ENCODE results near the gene MISFA.
"Not testable (repeated sequence)": the region's sequence is repeated elsewhere in the genome, so short reads cannot be mapped to it uniquely, and the experiment has no call there.

The MISFA gene

DNA sequence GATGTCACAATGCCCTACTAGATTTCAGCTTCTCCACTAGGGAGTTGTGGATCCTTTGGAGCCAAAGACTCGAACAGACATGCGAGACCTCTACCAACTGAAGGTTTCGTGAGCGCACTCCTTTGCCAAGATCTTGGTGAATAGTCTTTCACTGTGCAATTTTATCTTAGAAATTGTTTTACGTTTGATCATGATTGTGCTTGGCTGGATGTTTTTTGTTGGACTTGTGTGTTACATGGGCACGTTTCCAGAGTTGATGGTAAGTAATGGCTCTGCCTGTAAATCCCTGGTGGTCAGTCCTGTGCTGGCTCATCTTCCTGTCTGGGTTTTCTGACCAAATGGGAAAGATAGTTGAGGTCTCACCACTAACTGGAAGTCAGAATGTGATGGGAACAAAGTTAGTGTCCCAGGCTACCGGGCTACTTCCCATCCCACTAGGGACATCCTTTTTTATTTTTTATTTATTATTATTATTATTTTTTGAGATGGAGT, at the start of gene MISFA:
TSS of gene MISFA (plus strand) at position 51 of the 492 bp plus-strand sequence. CDS start at position 191, 140 bp downstream.
- DNase-seq = no peak

DNA sequence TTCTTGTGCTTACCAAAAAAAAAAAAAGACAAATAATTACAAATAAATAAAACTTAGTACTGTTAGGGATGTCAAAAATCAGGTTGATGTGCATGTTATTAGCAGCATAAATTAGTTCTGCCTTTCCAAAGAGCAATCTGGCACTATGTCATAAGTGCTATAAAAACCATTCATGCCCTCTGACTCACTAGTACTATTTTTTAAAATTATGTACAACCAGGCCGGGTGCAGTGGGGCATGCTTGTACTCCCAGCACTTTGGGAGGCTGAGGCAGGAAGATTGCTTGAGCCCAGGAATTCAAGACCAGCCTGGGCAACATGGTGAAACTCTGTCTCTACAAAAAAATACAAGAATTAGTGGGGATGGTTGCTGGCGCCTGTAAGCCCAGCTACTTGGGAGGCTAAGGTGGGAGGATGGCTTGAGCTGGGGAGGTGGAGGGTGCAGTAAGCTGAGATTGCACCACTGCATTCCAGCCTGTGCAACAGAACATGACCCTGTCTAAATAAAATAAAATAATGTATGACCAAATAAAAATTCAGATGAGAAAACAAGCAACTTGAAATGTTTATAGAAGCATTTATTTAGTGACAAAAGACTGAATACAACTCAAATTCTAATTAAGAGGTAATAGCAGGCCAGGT, 36.4 kb upstream of the MISFA start:
- DNase-seq = no peak

DNA sequence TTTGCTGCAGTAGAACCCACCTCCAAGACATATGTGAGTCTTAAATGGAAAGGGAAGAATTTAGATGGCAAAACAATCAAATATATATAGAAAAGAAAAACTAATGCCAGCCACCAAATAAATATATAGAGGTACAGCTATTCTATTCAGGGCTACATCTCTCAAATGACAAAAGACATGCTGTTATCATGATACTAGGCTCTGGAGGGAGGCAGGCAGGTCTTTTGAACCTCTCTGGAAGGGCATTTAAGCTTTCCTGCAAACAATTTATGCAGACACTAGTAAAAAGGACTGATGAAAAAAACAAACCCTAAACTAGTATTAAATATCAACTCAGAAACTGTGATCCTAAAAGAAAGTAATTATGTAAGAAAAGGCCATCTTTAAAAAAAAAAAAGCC, 35.4 kb upstream of the MISFA start:
- no peak for DNase-seq

DNA sequence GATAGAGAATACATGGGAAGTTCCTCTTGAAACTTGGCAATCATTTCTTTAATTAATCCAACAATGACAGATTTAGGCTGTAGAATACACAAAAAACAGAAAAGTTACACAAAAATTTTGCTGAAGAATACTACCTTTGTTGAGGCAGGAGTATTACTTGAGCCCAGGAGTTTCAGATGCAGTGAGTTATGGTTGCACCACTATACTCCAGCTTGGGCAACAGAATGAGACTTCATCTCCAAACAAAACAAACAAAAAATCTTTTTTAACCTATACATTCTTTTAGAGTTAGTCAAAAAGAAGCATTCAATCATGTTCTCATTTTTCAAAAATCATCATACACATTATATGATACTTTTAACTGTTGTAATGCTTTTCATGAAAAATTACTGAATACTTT, 33.2 kb upstream of the MISFA start:
- no peak for DNase-seq

DNA sequence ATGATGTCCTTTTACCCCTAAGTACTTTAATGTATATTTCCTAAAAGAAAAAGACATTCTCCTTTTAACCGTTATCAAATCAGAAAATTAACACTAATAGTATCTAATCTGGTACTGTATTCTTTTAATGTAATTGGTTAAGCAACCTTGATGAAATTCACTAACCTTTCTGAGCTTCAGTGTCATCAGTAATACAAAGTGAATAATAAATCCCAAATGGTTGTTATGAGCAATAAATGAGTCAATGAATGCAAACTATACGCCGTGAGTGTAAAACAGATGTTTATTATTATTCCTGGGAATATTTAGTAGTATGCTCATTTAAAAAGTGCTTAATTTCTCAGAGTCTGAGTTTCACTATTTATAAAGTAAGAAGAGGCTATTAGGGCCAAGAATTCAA, 32.5 kb upstream of the MISFA start:
- DNase-seq = no peak

DNA sequence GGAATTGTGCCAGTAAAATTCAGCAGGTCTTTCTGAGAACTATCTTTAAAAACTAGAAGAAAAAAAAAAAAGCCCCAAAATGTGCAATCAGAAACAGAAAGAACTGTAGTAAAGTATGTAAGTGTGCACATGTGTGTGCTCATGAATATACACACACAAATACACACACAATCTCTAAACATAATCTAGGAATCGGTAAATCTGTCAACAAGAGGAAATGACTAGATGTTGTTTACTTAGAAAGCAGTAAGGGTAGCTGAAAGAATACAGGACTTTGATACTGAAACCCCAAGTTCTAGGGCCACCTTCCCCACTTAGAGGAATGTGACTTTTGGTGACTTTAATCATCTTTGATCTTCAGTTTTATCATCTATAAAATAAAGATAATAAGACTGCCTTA, 24.2 kb upstream of the MISFA start:
- no peak for DNase-seq

DNA sequence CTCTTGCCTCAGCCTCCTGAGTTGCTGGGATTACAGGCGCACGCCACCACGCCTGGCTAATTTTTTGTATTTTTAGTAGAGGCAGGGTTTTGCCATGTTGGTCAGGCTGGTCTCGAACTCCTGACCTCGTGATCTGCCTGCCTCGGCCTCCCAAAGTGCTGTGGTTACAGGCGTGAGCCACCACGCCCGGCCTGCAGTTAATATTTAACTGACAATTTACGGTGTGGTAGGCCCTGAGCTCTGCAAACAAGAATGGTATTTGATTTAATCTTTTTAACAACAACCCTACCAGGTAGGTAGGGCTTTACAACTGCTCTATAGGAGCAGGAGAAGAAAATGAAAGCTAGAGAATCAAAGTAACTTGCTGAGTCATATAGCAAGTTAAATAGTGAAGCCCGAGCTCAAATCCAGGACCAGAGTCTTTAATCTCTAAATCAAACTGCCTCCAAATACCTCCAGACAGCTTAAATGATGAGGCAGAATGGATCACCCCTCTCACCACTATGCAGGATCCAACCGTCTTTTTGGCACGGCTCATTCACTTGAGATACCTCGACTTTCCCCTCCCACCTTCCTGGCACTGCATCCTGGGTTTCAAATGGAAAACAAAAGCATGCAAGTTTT, 20.5 kb upstream of the MISFA start:
- DNase-seq = no peak

DNA sequence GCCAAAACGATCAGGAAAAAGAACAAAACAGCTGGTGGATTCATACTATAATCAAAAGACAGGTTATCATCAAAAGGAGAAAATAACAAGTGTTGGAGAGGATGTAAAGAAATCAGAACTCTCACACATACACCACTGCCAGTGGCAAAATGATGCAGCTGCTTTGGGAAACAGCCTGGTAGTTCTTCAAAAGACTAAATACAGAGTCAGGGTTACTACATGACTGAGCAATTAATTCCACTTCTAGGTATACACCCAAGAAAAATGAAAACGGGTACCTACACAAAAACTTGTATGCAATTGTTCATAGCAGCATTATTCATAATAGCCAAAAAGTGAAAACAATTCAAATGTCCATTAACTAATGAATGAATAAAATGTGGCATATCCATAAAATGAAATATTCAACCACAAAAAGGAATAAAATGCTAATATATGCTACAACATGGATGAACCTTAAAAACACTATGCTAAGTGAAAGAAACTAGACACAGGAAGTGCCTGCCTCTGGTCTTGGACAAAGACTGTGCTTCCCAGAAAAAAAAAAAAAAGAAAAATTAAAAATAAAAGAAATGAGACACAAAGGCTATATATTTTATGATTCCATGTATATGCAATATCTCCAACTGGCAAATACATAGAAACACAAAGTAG, 19.3 kb upstream of the MISFA start:
- DNase-seq = no peak

DNA sequence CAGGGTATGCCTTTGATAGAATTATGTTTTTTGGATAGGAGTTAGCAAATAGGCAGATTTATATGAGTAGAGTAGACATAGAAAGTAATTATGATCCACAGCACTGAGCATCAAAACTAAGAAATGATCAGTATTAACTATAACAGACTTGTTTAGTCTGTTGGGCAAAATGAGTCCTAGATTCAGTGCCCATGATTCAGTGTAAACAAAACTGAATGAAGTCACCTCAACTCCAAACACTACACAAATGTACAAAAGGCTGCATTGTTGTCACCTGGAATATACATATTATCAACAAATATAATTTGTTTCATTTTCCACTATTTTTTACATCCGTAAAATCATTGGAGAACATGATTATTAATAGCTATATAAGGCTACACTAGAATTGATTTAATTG, 17.8 kb upstream of the MISFA start:
- no peak for DNase-seq

DNA sequence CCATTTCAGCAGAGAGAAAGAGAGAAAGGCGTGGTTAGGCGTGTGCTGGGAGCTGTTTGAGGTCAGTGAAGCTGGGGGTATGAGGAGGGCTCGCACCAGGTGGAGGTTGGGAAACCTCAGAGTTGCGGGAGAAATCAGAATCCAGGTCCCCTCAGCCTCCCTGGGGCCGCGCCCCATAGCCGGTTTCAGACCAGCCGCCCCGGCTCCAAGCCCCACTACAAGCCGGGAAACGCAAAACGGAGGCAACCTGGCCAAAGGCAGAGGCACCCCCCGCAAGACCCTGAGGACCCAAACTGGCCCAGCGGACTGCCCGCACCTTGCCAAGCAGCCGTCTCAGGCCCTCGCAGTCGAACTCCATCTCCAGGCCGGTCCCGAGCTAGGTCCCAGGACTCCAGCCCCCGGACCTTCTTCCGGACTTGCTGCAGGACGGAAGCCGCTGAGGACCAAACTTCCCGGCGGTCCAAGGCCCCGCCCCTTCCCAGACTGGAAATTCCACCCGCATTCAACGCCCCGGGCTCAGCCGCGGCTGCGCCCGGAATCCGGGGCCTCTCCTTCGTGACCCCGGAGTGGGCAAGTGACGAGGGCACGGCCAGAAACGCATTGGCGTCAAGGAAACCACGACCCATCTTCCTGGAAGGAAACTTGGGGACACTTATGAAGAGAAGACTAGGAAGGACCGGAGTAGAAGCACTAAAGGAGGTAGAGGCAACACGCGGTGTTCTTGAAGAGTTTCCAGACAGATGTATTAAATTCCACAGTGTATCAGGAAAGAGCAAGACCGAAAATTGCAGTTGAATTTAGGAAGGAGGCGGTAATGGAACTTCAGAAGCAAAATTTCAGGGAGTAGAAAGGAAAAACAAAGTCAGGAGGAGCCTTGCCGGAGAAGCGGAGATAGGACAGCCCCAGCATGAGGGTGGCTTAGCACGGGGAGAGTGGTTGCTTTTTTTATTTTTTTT, 11.0 kb upstream of the MISFA start, which contains the start of gene UEVLD:
TSS of gene UEVLD (minus strand) at position 438 of the 956 bp plus-strand sequence. CDS start at position 358, 80 bp downstream.
- peak; percentile 82 to 84 for DNase-seq

DNA sequence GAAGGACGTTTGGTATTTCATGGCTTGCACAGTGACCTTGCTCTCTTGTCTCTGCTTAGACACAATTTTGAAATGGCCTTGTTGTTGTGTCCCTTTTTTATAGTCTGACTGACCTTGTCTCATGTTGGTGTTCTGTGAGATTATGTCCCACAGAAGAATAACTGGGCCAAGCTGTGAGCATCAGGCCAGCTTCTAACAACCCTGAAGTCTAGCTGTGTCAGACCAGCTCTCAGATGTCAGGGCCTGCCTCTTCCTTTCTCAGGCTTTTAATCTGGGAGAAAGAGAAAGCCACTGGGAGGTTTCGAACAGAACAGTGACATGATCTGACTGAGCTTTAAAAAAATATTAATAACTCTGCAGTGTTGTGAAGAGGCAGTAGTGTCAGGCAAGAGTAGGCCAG, 9.0 kb upstream of the MISFA start:
- DNase-seq = no peak

DNA sequence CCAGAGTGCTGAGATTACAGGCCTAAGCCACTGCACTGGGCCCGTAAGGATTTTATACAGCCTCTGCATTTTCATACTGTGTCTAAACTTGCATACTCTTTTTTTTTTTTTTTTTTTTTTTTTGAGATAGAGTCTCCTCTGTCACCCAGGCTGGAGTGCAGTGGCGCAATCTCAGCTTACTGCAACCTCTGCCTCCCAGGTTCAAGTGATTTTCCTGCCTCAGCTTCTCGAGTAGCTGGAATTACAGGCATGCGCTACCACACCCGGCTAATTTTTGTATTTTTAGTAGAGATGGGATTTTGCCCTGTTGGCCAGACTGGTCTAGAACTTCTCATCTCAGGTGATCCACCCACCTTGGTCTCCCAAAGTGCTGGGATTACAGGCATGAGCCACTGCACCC, 5.5 kb upstream of the MISFA start:
- not testable (repeated sequence) for DNase-seq

DNA sequence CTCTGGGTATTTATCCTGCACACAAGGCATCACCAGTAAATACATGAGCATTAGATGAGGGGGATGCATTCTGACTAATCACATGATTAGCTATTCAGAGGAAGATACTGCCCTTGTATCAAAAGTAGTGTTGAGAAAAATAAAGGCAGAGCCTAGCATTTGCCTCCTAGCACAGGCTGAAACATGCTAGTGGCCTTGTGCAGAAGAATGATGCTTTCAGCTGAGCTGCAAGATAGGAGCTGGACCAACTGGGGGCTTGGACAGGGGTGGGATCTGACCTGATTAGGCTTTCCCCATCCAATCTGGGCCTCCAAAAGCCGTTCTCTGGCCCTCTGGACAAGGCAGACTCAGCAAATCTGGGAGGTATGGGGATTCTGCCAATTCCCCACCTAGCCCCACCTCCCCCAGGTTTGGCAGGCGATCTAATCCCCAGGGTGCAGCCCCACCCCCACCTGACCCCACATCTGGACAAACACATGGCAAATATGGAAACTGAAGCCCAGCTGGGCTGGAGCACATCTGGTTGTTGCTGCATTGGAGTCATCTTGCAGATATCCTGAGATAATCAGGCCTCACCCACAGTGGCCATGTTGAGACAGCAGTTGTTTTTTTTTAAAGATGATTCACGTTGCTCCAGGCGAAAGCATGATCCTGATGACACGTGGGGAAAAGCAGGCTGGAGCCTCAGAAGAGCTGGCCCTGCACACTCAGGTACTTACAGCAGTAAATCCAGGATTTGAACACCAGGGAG, 4.4 kb upstream of the MISFA start:
- DNase-seq = no peak

DNA sequence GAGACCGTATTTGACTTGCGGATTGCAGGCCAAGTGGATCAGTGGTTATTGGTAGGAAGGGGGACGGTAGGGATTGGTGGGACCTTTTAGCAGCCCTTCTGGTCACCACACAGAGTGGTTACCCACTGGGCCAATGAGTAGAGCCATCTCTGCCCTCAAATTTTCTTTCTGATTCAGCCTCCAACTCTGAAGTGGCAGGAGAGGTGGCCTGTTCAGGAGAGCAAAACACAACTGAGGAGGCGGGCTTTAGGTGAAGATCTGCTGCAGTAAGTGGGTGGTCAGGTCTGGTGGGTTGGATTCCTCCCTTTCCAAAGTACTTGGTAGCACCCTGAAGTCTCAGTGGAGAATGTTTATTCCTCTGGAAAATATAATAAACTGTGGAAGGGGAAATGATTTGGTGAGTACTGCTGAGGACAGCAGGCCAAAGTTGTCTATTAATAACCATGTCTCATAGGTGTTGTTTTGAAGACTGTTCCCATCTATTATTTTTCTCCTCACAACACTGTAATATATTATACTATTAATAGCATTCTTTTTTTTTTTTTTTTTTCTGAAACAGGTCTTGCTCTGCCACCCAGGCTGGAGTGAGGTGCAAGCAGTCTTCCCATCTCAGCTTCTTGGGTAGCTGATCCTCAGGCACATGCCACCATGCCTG, 1.5 kb downstream of the MISFA start:
- no peak for DNase-seq

DNA sequence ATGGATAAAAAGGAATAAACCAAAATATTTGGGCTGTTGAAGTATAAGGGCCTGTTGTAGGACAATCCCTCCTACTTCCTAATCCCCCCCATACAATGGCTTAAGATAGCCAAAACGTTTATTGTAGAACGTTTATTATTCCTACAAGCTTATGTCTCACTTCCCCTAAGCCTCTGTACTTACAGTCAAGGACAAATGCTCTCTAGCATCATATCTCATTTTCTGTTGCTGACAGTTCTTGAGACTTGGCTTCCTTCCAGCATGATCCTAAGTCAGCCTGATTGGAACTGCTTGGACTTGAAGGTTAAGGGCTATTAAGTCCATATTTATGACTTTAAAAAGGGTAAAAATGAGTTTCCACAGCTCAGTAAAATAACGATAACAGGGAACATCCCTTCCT, 8.8 kb downstream of the MISFA start:
- no peak for DNase-seq

DNA sequence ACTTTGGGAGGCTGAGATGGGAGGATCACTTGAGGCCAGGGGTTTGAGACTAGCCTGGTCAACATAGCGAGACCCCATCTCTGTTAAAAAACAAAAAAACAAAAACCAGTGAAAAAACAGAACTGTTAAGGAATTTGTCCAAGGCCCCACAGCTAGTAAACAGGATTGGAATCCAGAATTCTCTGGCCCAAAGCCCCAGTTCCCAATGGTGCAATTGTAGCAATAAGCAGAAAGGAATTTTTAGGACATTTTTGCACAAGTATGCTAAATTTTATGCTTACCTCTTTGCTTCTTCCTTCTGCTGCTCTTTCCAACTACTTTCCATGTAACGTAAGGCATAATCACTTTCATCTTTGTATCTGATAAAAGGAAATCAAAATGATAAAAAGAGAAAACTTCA, 11.6 kb downstream of the MISFA start:
- no peak for DNase-seq

DNA sequence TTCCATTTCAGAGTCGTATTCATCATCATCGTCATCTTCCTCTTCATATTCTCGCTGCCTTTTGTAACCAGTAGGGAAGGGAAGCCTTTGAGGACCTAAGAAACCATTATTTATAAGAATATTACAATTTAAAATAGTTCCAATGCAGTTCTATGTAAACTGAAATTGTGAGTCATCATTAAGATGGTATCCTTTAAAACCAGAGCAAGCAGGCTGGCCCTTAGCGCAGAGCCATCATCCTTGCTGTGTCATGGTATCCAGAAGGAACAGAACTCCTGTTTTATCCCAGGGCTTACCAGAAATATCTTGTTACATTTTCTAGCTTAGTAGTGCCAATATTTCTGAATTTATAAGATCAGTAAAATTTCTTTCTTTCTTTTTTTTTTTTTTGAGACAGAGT, 12.8 kb downstream of the MISFA start:
- DNase-seq = no peak

DNA sequence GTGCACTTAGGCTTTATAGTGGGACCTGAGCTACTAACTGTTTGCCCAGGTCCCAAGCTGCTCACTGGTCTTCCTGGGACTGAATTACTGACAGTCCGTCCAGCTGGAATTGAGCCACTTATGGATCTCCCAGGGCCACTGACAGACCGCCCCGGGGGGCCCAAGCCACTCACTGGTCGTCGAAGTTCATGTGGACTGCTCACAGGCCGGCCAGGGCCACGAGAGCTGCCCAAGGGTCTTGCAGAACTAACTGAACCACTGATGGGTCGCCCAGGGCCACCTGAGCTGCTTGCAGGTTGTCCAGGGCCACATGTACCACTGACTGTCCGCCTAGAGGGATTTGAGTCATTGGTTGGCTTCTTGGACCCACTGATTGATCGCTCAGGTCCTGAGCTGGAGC, 15.1 kb downstream of the MISFA start:
- no peak for DNase-seq

DNA sequence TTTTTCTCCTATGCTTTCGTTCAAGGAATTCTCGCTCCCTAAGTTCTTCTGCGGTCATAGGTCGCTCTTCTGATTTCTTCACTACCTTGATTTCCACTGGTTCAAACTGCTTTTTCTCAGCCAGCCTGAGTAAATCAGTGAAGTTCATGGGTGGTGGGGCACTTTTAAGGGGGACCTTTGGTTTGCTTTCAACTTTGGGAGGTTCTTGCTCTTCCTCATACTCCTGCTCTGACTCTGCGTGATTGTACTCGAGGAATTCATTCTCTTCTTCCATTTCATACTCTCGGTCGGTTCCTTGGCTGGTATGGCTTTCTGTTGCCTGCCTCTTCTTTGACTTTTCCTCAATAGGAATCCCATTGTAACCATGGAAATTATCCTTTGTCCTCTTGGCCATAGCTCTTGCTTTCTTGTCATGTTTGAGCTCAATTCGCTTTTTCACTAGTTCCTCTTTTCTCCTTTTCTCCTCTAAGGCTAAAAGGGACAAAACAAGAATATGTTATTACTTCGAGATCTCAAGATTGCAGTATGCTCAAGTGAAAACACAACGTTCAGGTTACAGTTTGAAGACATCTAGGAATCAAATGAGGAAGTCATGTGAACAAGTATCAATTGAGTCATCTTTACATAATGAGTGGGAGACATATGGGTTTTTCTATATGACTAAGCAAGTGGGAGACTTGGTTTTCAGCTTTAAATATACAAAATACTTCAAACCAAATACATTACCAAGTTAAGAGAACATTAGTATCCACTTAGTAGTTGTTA, 16.2 kb downstream of the MISFA start:
- DNase-seq = no peak

DNA sequence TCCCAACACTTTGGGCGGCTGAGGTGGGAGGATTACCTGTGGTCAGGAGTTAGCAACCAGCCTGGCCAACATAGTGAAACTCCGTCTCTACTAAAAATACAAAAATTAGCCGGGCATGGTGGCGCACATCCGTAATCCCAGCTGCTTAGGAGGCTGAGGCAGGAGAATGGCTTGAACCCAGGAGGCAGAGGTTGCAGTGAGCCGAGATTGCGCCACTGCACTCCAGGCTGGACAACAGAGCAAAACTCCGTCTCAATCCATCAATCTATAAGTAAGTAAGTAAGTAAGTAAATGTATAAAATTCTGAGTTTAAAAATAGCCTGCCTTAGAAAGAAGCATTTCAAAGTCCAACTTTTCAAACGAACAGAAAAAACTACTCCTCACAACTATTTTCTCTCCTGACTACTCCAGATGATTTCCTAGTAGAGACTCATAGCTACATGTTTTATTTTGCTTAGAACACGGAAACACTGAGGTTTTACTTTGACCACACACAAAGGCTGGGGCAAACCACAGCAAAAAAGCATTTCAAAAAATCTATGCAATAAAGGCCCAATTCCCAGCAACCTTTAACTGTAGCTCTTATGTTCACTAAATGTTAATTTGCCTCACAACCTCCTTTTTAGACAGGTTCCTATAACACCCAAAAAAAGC, 18.2 kb downstream of the MISFA start:
- DNase-seq = no peak

Measured in SW 1271 (cell line).